Chondrocyte (in vitro differentiated cells): ENCODE results near the gene CYP3A5. TPM values are rescaled to one million over a fixed set of nuclear protein-coding genes. Genes with fewer than 3 reads are reported as not detected.

Experiments
- DNase-seq: peaks from one replicate; pipeline ENCODE4 v3.0.0; 2021; ENCODE audit warnings: mixed read lengths, low spot score
- H3K27ac Mint-ChIP-seq: one replicate; pipeline ENCODE4 v1.8.0; 2021; ENCODE audit warnings: mild to moderate bottlenecking, moderate library complexity, mixed read lengths; ENCODE audit not compliant: unreplicated experiment
- H3K27me3 Mint-ChIP-seq: 2 replicates; pipeline ENCODE4 v1.8.0; 2021; ENCODE audit warnings: low read depth, mixed read lengths
- H3K36me3 Mint-ChIP-seq: 2 replicates; pipeline ENCODE4 v1.8.0; 2021; ENCODE audit warnings: low read depth, mixed read lengths
- H3K4me1 Mint-ChIP-seq: 2 replicates; pipeline ENCODE4 v1.8.0; 2021; ENCODE audit warnings: low read depth, mild to moderate bottlenecking, mixed read lengths
- H3K4me3 Mint-ChIP-seq: one replicate; pipeline ENCODE4 v1.8.0; 2021; ENCODE audit warnings: mild to moderate bottlenecking, moderate library complexity, mixed read lengths; ENCODE audit not compliant: unreplicated experiment
- H3K9me3 Mint-ChIP-seq: 2 replicates; pipeline ENCODE4 v1.8.0; 2021; ENCODE audit warnings: low read depth, mixed read lengths
- total RNA-seq: library from RNA; stranded (reverse); gene quantifications from 3 replicates; pipeline ENCODE4 v1.2.1, GENCODE V29; 2021
- TF ChIP-seq, protein P1 (sequence below): fragments of 200-600 bp; sonication (generic); IDR thresholded peaks from 2 replicates; pipeline ENCODE4 v1.5.0; 2021; ENCODE audit warnings: antibody characterized with exemption, mild to moderate bottlenecking, moderate library complexity

Gene CYP3A5
- total RNA-seq, 1 donor from 2014 or later, result not detected

DNA sequence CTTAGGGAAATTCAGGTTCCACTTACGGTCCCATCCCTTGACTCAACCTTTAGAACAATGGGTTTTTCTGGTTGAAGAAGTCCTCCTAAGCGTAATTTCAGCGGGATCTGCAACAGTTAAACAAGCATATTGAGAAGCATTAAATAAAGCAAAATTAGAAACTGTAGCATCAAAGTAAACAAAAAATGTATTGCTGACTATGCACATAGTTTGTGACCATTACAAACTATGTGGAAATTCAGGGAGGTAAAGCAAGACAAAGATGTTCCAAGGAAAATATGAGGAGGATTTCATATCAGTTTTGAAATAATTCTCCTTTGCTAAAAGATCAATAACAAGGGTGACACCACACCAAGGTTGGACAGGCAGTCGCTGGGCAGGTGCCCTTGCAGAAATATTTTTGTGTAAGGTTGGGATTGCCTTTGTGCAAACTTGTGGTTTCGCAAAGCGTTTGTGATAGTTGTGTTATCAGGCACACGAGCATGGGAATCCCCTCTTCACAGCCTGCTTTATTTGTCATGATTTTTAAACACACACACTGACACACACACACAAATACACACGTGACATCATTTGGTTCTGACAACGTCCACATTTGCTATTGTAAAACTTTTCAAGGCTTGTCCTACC is 5.4 kb upstream of the CYP3A5 start:
- TF ChIP-seq, protein P1, sequence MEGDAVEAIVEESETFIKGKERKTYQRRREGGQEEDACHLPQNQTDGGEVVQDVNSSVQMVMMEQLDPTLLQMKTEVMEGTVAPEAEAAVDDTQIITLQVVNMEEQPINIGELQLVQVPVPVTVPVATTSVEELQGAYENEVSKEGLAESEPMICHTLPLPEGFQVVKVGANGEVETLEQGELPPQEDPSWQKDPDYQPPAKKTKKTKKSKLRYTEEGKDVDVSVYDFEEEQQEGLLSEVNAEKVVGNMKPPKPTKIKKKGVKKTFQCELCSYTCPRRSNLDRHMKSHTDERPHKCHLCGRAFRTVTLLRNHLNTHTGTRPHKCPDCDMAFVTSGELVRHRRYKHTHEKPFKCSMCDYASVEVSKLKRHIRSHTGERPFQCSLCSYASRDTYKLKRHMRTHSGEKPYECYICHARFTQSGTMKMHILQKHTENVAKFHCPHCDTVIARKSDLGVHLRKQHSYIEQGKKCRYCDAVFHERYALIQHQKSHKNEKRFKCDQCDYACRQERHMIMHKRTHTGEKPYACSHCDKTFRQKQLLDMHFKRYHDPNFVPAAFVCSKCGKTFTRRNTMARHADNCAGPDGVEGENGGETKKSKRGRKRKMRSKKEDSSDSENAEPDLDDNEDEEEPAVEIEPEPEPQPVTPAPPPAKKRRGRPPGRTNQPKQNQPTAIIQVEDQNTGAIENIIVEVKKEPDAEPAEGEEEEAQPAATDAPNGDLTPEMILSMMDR, result no peak
- H3K4me1 Mint-ChIP-seq, result no peaks in the 10 kb centered on the region
- DNase-seq, result no peak
- peaks cover 12% of the 10 kb centered on the region for H3K36me3 Mint-ChIP-seq
- no peak overlapping the region for H3K27ac Mint-ChIP-seq
- H3K4me3 Mint-ChIP-seq, result no peak overlapping the region
- peaks cover 4% of the 10 kb centered on the region for H3K27me3 Mint-ChIP-seq
- H3K9me3 Mint-ChIP-seq, result peaks cover 50% of the 10 kb centered on the region

- Mint-ChIP-seq H3K9me3 (peaks cover 34% of the 10 kb centered on the region), H3K27ac (no peak overlapping the region), H3K4me3 (no peak overlapping the region), H3K4me1 (peaks cover 3% of the 10 kb centered on the region), H3K27me3 (no peaks in the 10 kb centered on the region), H3K36me3 (peaks cover 8% of the 10 kb centered on the region)
- no peak for DNase-seq
- TF ChIP-seq, protein P1, result no peak
Observed at GRCh38 chr7:99679032-99679399, 780 bp downstream of the CYP3A5 start.

DNA sequence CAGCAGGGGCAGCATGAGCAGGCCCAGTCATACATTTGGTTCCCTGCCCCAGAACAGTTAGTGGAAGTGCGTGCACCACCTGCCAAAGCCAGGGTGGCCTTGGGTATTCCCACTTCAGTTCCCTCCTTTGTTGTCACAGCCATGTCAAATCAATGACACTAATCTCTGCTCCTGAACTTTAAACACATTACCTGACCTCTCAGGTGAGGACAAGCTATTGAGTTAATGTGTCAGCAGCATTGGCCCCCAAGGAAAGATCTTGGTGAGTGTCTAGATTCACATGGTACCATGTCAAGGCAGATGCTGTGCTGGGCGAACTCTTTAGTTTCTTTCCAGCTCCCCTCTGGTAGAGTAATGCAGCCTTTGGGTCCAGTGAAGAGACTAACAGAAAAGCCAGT is 2.1 kb downstream of the CYP3A5 start:
- no peak overlapping the region for H3K4me3 Mint-ChIP-seq
- H3K9me3 Mint-ChIP-seq, result peaks cover 23% of the 10 kb centered on the region
- TF ChIP-seq, protein P1, result no peak

DNA sequence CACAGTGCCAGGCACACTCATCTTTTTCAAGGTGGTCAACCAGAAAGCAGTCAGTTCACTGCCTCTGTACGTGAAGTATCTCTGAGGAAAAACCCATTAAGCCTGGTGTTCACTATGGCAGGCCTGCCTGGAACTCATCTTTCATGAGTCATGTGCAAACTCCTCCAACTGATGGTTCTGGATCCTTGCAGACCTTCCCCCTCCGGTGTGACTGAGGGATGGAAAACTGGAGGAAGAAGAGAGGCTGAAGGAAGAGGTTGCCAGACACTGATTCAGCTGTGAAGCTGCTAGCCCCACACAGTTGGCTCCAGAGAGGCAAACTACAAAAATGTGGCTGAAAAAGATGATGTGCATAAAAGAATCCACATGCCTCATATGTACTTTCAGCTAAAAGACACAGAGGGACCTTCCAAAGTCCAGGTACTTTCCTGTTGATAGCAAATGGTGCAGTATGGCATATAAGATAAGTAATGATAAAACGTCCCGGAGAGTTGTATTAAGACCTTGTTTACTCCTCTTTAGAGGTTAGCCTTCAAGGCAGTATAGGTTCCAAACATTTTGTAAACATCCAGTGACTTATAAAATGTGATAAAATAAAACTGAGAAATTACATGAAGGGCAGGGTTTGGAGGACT is 2.7 kb downstream of the CYP3A5 start:
- H3K9me3 Mint-ChIP-seq, result peaks cover 18% of the 10 kb centered on the region

More for the DNA sequence above, 2.1 kb downstream of the CYP3A5 start:
- H3K27ac Mint-ChIP-seq, result no peak overlapping the region
- H3K36me3 Mint-ChIP-seq, result peaks cover 6% of the 10 kb centered on the region
- DNase-seq, result no peak
- peaks cover 3% of the 10 kb centered on the region for H3K4me1 Mint-ChIP-seq
- H3K27me3 Mint-ChIP-seq, result no peaks in the 10 kb centered on the region

DNA sequence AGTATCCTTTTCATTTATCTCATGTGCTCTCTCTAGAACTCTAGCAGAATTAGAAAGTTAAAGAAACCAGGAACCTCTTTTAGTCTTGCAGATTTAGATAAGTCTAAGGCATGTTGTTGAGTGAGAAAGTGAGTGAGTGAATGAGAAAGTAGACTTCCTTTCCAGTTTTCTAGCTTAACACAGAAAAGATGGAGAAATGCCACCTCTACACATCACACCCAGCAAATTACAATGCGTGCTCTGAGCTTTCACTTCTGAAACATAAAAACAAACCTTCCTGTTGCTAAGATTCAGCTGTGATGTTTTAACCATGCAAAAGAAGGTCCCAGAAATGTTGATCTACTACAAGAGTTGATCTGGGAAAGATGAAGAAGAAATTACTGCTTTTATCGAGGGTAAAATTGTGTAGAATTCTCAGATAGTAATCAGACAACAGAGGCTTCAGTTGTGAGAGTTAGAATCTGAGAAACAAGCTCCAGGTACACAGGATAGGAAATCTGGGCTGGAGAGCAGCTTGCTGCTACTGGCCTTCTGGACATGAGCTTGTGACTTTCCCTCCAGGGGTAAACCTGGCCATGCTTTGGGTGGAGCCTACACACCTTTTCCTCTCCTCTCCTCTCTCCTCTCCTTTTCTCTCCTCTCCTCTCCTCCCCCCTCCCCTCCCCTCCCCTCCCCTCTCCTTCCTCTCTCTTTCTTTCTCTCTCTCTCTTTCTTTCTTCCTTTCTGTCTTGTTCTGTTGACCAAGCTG is 4.6 kb downstream of the CYP3A5 start:
- Mint-ChIP-seq H3K4me3 (no peak overlapping the region), H3K9me3 (peaks cover 1% of the 10 kb centered on the region), H3K36me3 (peaks cover under 1% of the 10 kb centered on the region), H3K27me3 (no peaks in the 10 kb centered on the region), H3K4me1 (peaks cover 3% of the 10 kb centered on the region), H3K27ac (no peak overlapping the region)
- TF ChIP-seq, protein P1, result no peak
- DNase-seq, result no peak

More for the DNA sequence above, 2.7 kb downstream of the CYP3A5 start:
- Mint-ChIP-seq H3K36me3 (peaks cover 3% of the 10 kb centered on the region), H3K4me1 (peaks cover 3% of the 10 kb centered on the region), H3K4me3 (no peak overlapping the region), H3K27me3 (no peaks in the 10 kb centered on the region), H3K27ac (no peak overlapping the region)
- no peak for DNase-seq
- TF ChIP-seq, protein P1, result no peak
